Testis (tissue), 3 donors: ENCODE data around the gene PURA. TPM values are rescaled to one million over a fixed set of nuclear protein-coding genes. Genes with fewer than 3 reads are reported as not detected.
A peak's percentile ranks its signal among the peaks of the same experiment; 100 is the strongest.

Source experiments
- DNase-seq: peaks from one replicate; pipeline ENCODE4 v3.0.0-alpha.2; 2019
- H3K27ac ChIP-seq, 2 donors: fragments of 200-600 bp; sonication (generic); one replicate each; pipeline ENCODE4 v1.5.1; 2019
- H3K27me3 ChIP-seq: fragments of 200-600 bp; sonication (generic); one replicate; pipeline ENCODE4 v1.5.1; 2019
- H3K36me3 ChIP-seq: fragments of 200-600 bp; sonication (generic); one replicate; pipeline ENCODE4 v1.5.1; 2017; ENCODE audit warnings: low read depth; ENCODE audit errors: missing control alignments
- H3K4me1 ChIP-seq: fragments of 200-600 bp; sonication (generic); one replicate; pipeline ENCODE4 v1.5.1; 2019
- H3K4me3 ChIP-seq, 2 donors: fragments of 200-600 bp; sonication (generic); one replicate each; pipeline ENCODE4 v1.5.1; 2017 to 2019
- H3K9me3 ChIP-seq: fragments of 200-600 bp; sonication (generic); one replicate; pipeline ENCODE4 v1.5.1; 2017
- CTCF ChIP-seq, 3 experiments: fragments of 450-650 bp in 2 of 3; fragments of 200-600 bp in 1 of 3; sonication (generic) in 1 of 3; IDR thresholded peaks; one replicate each; pipeline ENCODE4 v1.5.1; 2016 to 2019; ENCODE audit warnings: antibody characterized with exemption in 3 of 3, mild to moderate bottlenecking in 2 of 3, moderate library complexity in 1 of 3
- POLR2A ChIP-seq: fragments of 450-650 bp; IDR thresholded peaks from one replicate; pipeline ENCODE4 v1.6.1; 2017; ENCODE audit warnings: antibody characterized with exemption, mild to moderate bottlenecking, moderate library complexity
- WGBS, 2 donors: methylation state at CpG; one replicate each; pipeline ENCODE4 v1.1.5; 2018; 5-methylcytosine and 5-hydroxymethylcytosine counted together
- intact Hi-C: fragments of 100-400 bp; cut with DNase I; formaldehyde crosslinking; loops from one replicate; pipeline ENCODE4 v1.15.1; 2023; ENCODE audit warnings: low total_unique reads
- polyA plus RNA-seq: library from polyadenylated mRNA; stranded (reverse); fragments of 350-450 nt; fragmentation: Illumina TruSeq; extraction: RNeasy Lipid Tissue Mini Kit (QIAGEN cat#74804); gene quantifications from one replicate; pipeline ENCODE4 v1.2.3, GENCODE V29; 2014; ENCODE audit warnings: low read depth, low replicate concordance; ENCODE audit not compliant: insufficient read depth
- total RNA-seq, 2 donors: library from RNA; depleted of rRNA; stranded (reverse); fragments of >200 nt; gene quantifications; one replicate each; pipeline ENCODE4 v1.2.3, GENCODE V29; 2016

PURA gene
- total and polyA plus RNA-seq, 3 donors from 2014 or later = 9.3 to 26.9 (median 22.9) TPM

- H3K9me3 ChIP-seq = no peaks in the 10 kb centered on the region
- no peaks in the 10 kb centered on the region for H3K36me3 ChIP-seq
- WGBS, 2 donors = 1 to 3% methylated on average over 23 to 51 of the region's 52 CpGs
- H3K27me3 ChIP-seq = no peaks in the 10 kb centered on the region
- DNase-seq = peak; percentile 35
- intact Hi-C loops = no loop called here
- H3K4me1 ChIP-seq = peaks cover 38% of the 10 kb centered on the region
- peak overlapping the region; percentile 76 to 87 for H3K4me3 ChIP-seq
- TF ChIP-seq CTCF (IDR thresholded peaks at IDR 0.05) (no peak), POLR2A (no peak)
- peak overlapping the region; percentile 97 to 98 for H3K27ac ChIP-seq
Observed at GRCh38 chr5:140108093-140109017, 5.6 kb upstream of the PURA start.

- 25 to 45% methylated on average over 24 of the region's 24 CpGs for WGBS, 2 donors
- Histone ChIP-seq H3K36me3 (no peaks in the 10 kb centered on the region), H3K4me1 (peaks cover 38% of the 10 kb centered on the region), H3K27me3 (no peaks in the 10 kb centered on the region), H3K27ac (peak overlapping the region; percentile 97 to 98), H3K4me3 (peak overlapping the region; percentile 76 to 87), H3K9me3 (no peaks in the 10 kb centered on the region)
- no peak for TF ChIP-seq POLR2A
- TF ChIP-seq CTCF (IDR thresholded peaks at IDR 0.05) = no peak
- intact Hi-C loops = no loop called here
- DNase-seq = peak; percentile 33
Observed at GRCh38 chr5:140109018-140109758, 4.7 kb upstream of the PURA start.

GRCh38 chr5:140109759-140110645 lies 3.9 kb upstream of the PURA start:
- intact Hi-C loops = no loop called here
- no peak overlapping the region for H3K27ac ChIP-seq
- TF ChIP-seq CTCF (IDR thresholded peaks at IDR 0.05) (no peak), POLR2A (no peak)
- no peaks in the 10 kb centered on the region for H3K36me3 ChIP-seq
- H3K4me3 ChIP-seq = no peak overlapping the region
- no peaks in the 10 kb centered on the region for H3K27me3 ChIP-seq
- WGBS, 2 donors = 71 to 85% methylated on average over 2 of the region's 2 CpGs
- no peaks in the 10 kb centered on the region for H3K9me3 ChIP-seq
- peaks cover 41% of the 10 kb centered on the region for H3K4me1 ChIP-seq
- DNase-seq = no peak

GRCh38 chr5:140110646-140110957 lies 3.3 kb upstream of the PURA start:
- H3K27me3 ChIP-seq = no peaks in the 10 kb centered on the region
- no peak for DNase-seq
- no peaks in the 10 kb centered on the region for H3K36me3 ChIP-seq
- no peaks in the 10 kb centered on the region for H3K9me3 ChIP-seq
- intact Hi-C loops = no loop called here
- H3K4me3 ChIP-seq = no peak overlapping the region
- H3K4me1 ChIP-seq = peaks cover 46% of the 10 kb centered on the region
- H3K27ac ChIP-seq = no peak overlapping the region
- WGBS, 2 donors = 71% methylated on average over 1 of the region's 1 CpG
- no peak for TF ChIP-seq CTCF (IDR thresholded peaks at IDR 0.05)
- TF ChIP-seq POLR2A = no peak
